GM21576 (cell line): ENCODE data around the gene DCLK1.
"Not testable (repeated sequence)": the region's sequence is repeated elsewhere in the genome, so short reads cannot be mapped to it uniquely, and the experiment has no call there.

Experiments used
- ATAC-seq: cut with Tn5 transposase; IDR thresholded peaks from one replicate; pipeline ENCODE4 v1.9.1; 2021; ENCODE audit warnings: mild to moderate bottlenecking, moderate library complexity; ENCODE audit not compliant: unreplicated experiment

DCLK1 gene

DNA sequence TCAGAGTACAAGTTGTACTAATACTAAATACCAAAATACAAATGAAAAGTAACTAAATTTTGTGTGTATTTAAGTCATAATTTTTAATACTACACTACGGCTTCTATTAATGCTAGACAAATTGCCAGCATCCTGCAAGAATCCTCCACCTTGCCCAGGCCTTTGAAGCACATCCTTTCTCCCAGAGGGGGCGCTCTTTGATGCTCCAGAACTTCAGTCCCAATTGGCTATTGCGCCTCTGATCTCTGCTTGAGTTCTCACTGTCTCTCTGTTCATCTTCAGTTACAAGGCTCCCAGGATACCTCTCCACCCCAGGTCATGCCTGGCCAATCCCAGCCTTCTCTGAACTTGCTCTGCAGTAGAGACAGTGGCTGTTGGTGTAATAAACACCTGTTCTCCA, 141.0 kb downstream of the DCLK1 start:
- ATAC-seq: no peak

DNA sequence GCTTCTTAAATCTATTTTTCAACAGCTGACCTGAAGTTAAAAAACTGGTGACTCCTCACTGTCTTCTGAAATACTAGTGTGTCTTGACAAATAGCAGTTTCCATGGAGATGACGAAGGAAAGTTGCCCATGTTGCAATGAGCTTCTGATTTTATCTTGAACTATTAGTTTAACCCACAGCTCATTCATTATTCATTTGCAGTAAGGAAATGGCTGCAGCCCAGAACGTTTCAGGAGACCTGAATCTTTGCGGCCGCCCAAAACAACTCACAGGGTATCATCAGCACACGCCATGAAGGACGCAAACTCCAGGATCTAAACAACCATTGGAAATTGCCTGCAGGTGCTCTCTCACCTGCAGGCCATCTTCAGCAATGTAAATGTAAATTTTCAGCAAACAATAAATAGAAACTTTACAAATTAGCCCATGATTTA, 142.5 kb downstream of the DCLK1 start:
- ATAC-seq: no peak

DNA sequence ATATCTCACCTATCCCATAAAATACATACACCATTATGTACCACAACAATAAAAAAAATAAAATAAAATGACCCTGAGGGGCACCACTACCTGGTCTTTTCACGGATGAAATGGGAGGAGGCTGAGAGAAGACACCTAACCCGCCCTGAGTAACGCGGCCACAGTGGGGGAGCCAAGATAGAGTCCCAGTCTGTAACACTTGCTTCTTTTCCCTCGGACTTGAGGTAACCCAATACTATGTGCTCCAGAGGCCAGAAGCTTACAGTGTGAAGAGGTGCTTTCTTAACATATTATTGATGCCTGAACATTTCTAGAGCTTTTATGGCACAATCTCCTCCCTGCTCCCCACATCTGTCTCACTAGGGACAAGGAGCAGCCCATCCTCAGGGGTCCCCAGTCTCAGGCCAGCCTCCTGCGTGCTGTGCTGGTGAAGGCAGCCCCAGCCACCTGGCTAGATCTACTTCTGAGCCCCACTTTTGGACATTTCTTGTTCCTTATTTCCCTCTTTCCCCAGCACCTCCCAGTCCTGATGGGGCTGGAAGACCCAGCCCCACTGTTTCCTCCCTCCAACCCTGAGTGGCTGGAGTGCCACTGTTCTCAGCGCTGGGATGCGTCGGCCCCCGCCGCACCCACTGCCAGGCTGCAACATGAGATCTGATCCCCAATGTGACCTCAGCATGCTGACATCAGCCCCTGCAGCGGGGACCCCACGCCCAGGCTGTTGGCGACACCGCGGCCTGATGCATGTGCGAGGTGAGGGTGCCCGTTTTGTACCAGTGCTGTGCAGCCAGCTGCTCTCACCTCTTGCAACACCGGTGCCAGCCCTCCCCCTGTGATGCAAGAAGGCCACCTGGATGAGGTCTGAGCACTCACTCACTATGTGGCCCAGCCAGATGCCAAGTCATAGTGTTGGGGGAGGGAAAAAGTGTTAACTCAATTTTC, 143.3 kb downstream of the DCLK1 start:
- no peak for ATAC-seq

DNA sequence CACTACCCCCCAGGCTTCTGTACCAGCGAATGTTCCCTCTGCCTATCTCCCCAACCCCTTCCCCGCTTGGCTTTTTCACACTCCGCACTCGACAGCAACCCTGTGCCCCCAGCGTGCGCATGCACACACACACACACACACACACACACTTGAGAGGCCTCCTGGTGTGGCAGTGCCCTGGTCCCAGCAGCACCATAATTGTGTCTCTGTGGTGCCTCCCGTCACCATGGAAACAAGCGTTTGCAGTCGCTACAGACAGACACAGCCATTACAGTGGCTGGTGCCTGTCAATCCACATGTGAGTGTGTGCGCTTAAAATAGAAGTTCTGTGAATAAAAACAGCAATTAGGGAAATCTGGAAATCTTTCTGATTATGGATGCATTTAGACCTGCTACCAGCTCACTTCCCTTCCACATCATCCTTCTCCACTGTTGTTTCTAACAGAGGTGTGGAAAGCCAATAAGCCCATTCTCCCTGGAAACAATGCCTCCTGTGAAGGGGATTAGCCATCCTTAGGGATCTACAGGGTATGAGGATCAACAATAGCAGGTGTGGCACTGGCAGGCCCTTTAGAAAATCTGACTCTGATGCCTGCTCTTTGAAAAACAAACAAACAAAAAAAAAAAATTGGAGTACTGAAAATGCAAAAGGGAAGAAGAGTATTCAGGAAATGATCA, 146.3 kb downstream of the DCLK1 start:
- ATAC-seq: no peak

DNA sequence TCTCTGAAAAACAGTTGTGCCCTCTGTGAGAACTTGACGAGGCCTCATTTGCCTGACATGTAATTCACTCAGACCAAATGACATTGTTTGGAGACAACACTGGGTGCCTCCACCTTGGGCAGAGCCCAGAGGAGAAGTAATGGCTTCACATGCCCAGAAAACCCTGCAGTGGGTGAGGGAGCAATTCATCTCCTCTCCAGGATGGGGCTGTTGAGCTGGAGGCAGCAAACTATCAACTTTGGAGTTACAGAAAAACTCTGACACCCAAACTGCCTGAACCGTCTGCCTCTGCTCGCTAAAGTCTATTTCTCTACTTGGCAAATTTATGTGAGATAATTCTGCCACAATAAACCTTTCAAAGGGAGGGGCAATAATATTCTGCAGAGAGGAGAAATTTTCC, 146.9 kb downstream of the DCLK1 start:
- ATAC-seq: no peak

DNA sequence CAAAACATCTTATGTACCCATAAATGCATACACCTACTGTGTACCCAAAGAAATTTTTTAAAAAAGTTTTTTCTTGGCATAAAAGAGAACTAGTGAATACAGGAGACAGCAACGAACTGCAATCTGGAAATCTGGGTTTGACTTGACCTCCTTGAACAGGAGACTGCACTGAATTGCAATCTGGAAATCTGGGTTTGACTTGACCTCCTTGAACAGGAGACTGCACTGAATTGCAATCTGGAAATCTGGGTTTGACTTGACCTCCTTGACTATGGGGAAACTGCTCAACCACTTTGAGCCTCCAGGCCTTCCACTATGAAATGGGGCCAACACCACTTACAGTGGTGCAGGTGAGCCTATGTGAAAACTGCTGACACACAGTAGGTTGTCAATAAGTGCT, 147.5 kb downstream of the DCLK1 start:
- not testable (repeated sequence) for ATAC-seq

DNA sequence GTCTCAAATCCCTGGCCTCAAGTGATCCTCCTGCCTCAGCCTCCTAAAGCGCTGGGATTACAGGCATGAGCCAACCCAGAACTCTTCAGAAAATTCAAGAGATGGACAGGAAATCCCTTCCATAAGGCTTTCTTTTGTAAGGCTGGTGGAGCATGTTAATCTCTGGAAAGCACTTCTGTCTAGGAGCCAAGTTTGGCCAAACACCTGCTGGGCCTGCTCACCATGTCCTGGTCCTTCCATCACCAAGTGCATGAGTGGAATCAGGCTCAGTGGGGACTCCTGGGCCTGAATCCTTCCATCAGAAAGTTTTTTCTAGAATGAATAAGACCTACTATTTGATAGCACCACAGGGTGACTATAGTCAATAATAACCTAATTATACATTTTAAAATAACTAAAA, 148.0 kb downstream of the DCLK1 start:
- no peak for ATAC-seq

DNA sequence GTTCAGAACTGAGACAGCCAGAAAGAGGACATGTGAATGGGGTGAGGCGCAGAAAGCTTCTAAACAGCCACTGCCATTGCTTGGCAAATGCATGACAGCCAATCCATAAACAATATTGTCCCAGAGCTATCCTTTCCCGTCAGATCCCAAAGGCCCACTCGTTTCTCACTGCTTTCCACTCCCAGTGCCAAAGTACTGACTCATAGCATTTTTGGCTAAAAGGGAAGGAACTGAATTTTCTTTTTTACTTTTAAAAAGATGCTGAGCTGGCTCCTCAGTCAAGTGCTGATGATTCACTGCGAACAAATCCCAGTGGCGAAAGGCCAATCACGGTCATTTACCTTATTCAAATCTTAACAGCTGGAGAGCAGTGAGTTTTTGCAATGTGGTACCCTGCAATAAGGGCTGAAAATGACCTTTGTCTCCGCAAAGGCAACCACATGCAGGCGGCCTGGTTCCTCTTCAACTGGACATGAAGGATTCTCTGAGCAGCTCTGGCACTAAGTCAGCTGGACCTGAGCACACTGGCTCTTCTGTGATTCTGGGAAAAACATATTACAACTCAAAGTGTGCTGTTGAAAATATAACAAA, 151.7 kb downstream of the DCLK1 start:
- no peak for ATAC-seq

DNA sequence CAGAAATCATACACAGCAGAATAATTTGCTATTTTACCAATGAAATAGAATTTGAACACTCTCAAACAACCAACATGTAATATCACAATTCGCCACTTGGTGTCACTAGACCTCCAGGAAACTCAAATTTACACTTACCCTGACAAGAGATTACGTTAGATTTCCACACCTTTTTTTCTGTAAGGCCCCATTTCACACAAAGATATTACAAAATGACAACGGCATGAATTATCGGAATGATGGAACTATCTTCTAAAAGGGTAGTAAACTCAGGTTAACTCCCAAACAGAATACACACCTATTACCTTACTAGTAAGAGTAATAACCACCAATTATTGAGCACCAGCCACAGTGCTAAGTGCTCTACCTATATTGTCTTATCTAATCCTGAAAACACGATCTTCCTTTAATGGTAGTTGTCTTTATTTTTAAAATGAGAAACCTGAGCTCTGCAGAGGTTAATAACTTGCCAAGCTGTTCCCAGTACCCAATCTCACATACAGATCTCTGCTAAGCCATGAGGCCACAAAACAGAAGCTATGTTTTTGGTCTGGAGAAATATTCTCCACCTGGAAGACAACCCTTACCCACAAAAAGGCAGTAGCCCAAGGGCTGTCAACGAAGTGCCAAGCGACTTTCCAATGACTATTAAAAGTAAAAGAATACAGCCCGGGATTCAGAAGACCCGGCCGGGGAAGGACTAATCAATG, 152.4 kb downstream of the DCLK1 start:
- no peak for ATAC-seq

DNA sequence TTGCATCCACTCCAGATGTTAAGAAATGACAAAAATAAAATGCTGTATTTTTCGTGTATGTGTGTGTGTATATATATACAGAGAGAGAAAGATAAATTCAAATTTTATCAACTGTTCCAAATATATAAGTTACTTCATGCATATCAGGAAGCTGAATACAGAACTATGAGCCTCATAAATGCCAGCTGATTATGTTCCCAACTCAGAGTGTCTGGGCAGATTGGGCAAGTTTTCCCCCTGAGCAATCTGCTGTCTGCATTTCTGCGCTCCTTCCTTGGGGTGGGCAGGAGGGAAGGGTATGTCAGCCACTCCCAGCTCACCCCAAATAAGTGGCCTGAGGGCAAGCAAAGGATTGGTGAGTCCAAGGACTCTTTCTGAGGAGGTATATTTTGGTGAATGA, 154.1 kb downstream of the DCLK1 start:
- ATAC-seq: no peak

DNA sequence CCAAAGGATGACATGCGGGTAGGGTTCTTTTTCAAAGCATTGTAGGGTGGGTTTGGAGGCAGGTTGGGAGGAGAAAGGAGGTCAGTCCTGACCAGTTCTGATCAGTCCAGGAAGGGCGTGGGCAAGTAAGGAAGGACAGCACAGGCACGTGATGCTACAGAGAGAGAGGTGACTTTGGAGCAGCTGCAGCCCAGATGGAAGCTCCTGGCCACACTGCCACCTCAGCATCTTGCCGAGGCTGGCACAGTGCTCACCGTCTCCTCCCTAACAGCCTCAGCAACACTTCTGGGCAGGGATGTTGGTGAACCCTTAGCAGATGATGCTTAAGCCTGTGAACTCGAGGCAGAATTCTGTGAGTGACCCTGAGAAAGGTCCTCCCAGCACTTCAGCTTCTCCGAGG, 155.1 kb downstream of the DCLK1 start:
- ATAC-seq: no peak

DNA sequence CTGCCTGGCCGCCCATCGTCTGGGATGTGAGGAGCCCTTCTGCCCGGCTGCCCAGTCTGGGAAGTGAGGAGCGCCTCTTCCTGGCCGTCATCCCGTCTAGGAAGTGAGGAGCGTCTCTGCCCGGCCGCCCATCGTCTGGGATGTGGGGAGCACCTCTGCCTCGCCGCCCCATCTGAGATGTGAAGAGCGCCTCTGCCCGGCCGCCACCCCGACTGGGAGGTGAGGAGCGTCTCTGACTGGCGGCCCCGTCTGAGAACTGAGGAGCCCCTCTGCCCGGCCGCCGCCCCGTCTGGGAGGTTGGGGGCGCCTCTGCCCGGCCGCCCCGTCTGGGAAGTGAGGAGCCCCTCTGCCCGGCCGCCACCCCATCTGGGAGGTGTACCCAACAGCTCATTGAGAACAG, 164.2 kb downstream of the DCLK1 start:
- ATAC-seq: not testable (repeated sequence)

DNA sequence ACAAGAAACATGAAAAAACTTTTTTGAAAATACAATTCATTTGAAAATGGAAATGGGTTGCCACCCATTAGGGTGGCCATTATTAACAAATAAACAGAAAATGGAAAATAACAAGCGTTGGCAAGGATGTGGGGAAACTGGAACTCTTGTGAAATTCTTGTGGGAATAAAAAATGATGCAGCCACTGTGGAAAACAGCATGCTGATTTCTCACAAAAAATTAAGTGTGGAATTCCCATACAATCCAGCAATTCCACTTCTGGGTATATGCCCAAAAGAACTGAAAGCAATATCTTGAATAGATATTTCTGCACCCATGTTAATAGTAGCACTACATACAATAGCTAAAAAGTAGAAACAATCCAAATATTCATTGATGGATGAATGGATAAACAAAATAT, 165.2 kb downstream of the DCLK1 start:
- ATAC-seq: no peak

DNA sequence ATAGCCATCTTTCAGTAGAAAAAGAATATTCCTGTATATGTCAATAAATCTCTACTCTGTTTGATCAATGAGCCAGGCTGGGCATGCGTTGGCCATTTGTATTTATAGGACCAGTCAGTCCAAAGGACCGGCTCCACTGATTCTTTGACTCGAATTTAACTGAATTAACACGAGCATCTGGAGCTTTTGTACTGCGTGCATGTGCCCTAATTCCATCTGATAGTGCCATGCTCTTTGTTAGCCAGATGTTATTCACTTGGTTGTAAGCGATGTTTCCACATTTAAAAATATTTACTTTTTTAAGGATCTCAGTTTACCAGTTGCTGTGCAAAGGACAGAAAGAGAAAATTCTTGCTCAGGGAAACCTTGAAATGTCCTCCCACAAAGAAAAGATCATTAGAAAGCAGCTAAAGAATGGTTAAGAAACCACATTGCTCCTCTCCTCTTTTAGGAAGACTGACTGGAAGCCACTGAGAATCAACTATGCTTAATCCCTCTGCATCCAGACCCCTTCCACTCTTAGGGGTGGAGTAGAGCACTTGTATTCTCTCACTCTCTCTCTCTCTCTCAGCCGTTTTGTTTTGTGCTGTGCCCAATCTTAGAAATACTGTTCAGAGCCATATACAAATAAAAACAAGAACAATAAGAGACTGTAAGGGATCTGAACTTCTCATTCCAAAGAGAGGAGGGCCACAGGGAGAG, 165.8 kb downstream of the DCLK1 start:
- no peak for ATAC-seq

DNA sequence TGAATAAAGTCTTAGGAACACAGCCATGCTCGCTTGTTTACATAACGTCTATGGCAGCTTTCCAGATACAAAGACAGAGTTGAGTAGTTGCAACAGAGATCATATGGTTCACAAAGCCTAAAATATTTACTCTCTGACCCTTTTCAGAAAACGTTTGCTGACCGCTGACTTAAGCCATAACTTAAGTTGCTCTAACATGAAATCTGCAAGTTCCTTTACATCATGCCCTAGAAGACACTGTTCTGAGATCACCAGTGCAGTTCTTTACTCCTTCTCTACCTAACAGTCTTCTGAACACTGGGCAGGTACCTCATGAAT, 166.4 kb downstream of the DCLK1 start:
- ATAC-seq: no peak

DNA sequence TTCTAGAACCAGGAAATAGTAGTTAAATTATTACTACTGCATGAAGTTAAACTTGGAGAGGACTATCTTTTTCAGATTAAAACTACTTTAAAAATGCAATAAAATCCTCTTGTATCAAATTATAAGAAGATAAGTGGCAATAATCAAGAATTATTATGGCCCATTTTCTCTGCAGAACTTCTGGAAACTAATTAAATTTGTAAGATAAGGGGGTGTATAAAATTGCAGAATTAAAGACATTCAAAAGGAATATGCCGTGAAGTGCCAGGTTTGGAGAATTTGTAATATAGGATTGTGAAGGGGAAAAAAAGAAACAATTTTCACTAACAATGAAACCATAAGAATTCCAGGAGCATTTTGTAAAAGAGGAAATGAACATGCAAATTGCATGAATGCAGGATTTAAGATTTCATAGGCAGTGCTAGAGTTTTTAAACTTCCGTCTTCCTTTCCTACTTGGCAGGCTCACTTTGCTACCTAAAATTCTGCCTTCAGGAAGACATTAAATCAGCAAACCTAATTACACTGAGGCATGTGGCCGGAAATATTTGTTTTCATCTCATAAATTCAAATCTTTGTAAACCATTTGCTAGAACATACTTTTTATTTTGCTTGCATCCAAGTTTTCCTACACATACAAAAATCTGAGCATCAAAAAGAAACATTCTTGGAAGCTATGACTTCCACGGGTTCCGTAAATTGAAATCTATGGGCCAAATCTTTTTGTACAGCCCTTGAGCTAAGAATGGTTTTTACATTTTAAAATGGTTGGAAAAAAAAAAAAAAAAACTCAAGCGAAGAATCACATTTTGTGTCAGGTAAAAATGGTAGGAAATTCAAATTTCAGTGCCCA, 166.9 kb downstream of the DCLK1 start:
- no peak for ATAC-seq

DNA sequence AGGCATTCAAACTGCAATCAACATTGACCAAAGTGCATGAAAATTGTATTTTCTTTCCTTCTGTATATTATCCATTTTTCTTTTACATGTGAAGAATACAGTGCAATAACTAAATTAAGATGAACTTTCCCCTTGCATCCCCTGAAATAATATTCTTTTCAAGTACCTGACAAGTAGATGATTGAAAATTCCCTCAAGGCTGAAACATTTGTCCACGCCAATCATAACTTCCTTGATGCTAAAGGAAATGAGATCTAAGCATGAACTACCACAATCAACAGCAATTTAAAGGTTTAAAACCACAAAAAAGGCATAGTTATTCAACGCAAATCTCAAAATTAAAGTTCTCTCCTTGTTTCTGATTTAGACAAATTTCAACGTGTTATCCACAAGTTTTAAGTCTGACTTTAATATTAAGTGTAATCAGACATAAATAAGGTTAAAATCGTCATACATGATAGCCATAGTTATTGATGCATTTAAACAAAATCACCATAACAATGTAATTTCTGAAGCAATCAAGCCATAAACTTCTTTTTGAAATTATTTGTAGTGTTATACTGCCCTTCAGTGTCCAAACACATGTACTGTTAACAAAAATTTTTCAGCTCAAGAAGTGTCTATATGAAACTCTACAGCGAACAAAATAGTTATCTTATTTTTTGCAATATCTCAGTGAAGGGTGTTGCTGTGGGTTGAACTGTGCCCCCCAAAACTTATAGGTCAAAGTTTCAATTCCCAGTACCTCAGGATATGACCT, 169.5 kb downstream of the DCLK1 start:
- no peak for ATAC-seq

DNA sequence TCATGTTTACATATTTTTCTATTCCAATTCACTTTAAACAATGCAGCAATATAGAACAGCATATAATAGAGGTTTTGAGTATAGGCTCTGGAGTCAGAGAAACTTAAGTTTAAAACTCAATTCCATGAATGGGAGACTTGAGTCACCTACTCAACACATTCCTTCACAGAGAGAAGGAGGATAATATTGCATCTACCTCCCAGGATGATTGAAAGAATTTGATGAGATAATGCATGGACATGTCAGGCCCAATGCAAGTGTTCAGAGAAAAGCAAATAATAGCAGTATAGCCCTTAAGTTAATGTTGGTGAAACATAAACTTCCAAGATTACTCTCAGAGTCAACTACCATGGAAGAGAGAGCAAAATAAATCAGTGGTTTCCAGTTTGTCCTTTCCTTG, 170.2 kb downstream of the DCLK1 start:
- ATAC-seq: no peak

DNA sequence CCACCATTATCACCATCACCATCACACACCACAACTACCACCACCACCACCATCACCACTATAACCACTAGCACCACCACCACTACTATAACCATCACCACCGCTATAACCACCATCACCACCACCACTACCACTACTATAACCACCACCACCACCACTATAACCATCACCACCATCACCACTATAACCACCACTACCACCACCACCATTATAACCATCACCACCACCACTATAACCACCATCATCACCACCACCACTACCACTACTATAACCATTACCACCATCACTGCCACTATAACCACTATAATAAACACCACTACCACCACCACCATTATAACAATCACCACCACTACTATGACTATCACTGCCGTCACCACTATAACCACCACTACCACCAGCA, 173.2 kb downstream of the DCLK1 start:
- no peak for ATAC-seq
